HTERT RPE-1 (cell line): ENCODE data around the gene MTR.

Source experiments
- in situ Hi-C: fragments of 300-500 bp; cut with MboI; formaldehyde crosslinking; loops from 4 replicates; pipeline ENCODE4 v1.14.3; 2020; ENCODE audit warnings: low sequenced_read_pairs

MTR gene

GRCh38 chr1:236948996-236949395, 153.9 kb downstream of the MTR start:
- in situ Hi-C loops, result no loop called here

GRCh38 chr1:236950365-236950764, 155.3 kb downstream of the MTR start:
- in situ Hi-C loops, result no loop called here

- in situ Hi-C loops, result no loop called here
These were observed 156.6 kb downstream of the MTR start for GRCh38 chr1:236951672-236952071.

GRCh38 chr1:236952246-236953003, 157.3 kb downstream of the MTR start:
- in situ Hi-C loops, result no loop called here

- in situ Hi-C loops, result no loop called here
These were observed 158.1 kb downstream of the MTR start for GRCh38 chr1:236953151-236953700.
